Right lobe of liver (tissue), 6 donors: ENCODE data around the gene CCDC83. TPM values are rescaled to one million over a fixed set of nuclear protein-coding genes. Genes with fewer than 3 reads are reported as not detected.

ENCODE experiments used
- ATAC-seq, 4 donors: fragments of 200-7000 bp; cut with Tn5 transposase; one replicate each; pipeline ENCODE4 v1.9.1; 2020; ENCODE audit warnings: mild to moderate bottlenecking in 4 of 4, moderate library complexity in 4 of 4
- DNase-seq, 3 donors: peaks; one replicate each; pipeline ENCODE4 v3.0.0-alpha.2; 2020
- H3K27ac ChIP-seq, 3 donors: fragments of 200-600 bp; one replicate each; pipeline ENCODE4 v1.8.0; 2022
- H3K27me3 ChIP-seq, 2 donors: fragments of 200-600 bp; one replicate each; pipeline ENCODE4 v1.8.0; 2022
- H3K36me3 ChIP-seq, 4 donors: fragments of 200-600 bp; sonication (generic) in 1 of 4; one replicate each; pipeline versions ENCODE4 v1.5.1 to v1.8.0; 2017 to 2022; ENCODE audit warnings: control low read depth in 1 of 4
- H3K4me1 ChIP-seq, 4 donors: fragments of 200-600 bp; sonication (generic) in 1 of 4; one replicate each; pipeline versions ENCODE4 v1.5.1 to v1.8.0; 2017 to 2022; ENCODE audit warnings: control low read depth in 1 of 4
- H3K4me3 ChIP-seq, 3 donors: fragments of 200-600 bp; one replicate each; pipeline ENCODE4 v1.8.0; 2022
- H3K9me3 ChIP-seq, 4 donors: fragments of 200-600 bp; sonication (generic) in 1 of 4; one replicate each; pipeline versions ENCODE4 v1.5.1 to v1.8.0; 2017 to 2022; ENCODE audit warnings: control low read depth in 1 of 4
- CTCF ChIP-seq, 4 donors: fragments of 200-600 bp in 3 of 4; fragments of 450-650 bp in 1 of 4; IDR thresholded peaks; one replicate each; pipeline versions ENCODE4 v1.5.1 to v1.8.0; 2016 to 2022; ENCODE audit warnings: antibody characterized with exemption in 4 of 4, mild to moderate bottlenecking in 2 of 4
- POLR2A ChIP-seq: fragments of 450-650 bp; IDR thresholded peaks from one replicate; pipeline ENCODE4 v1.6.1; 2017; ENCODE audit warnings: antibody characterized with exemption, mild to moderate bottlenecking
- WGBS: methylation state at CpG from one replicate; pipeline ENCODE4 v1.1.6; 2018; ENCODE audit warnings: low coverage, low lambda C conversion rate; ENCODE audit not compliant: insufficient coverage; ENCODE audit errors: missing lambda C conversion rate; 5-methylcytosine and 5-hydroxymethylcytosine counted together
- intact Hi-C, 2 donors: fragments of 100-400 bp; cut with DNase I; formaldehyde crosslinking; loops; one replicate each; pipeline versions ENCODE4 v1.11.2 to v1.14.1; 2022
- total RNA-seq, 6 experiments: library from RNA; depleted of rRNA in 2 of 6; stranded (reverse); fragments of >200 nt in 2 of 6; fragmentation: NEBNext Ultra II Directional in 3 of 6; extraction: Animal tissue kit (Norgen Biotek cat#: 25700) in 3 of 6; gene quantifications; one replicate each; pipeline versions ENCODE4 v1.1.0 to v1.2.4, GENCODE V29; 2016 to 2023
- donor health status: DM: no; HTN: yes; CAD: no.
- donor health status: DM: no; HTN: no; CAD: no.
- donor health status: DM: no; HTN: no; CAD: no.
- donor health status: DM: no; HTN: yes; CAD: no.
- donor health status: DM: no; HTN: yes; CAD: no.

CCDC83 gene
- total RNA-seq, 6 experiments from 2014 or later, result not detected

DNA sequence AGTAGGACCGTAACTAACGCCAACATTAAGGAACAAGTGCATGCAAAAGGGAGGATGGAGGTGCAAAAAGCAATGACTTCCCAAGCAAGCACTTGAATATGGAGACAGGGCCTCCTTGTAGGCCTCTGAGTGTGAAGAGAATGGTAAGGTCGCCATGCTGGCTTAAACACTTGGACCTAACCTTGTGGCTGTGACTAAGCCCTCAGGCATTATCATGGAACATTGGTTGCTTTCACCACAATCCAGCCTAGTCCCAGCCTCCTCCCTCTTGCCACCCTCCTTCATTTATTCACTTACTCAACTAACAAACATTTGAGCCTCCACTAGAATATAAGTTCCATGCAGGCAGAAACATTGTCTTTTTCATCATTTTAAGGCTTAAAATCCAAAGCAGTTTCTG is 32.4 kb upstream of the CCDC83 start:
- ATAC-seq (no peak), DNase-seq (no peak)
- WGBS, result 100% methylated on average over 2 of the region's 3 CpGs
- H3K36me3 ChIP-seq, result no peaks in the 10 kb centered on the region
- H3K27ac ChIP-seq, result no peak overlapping the region
- intact Hi-C loops, result no loop called here
- H3K4me3 ChIP-seq, result no peak overlapping the region
- H3K9me3 ChIP-seq, result no peaks in the 10 kb centered on the region
- H3K27me3 ChIP-seq, result no peaks in the 10 kb centered on the region
- TF ChIP-seq POLR2A (no peak), CTCF (IDR thresholded peaks at IDR 0.05) (no peak)
- no peaks in the 10 kb centered on the region for H3K4me1 ChIP-seq

GRCh38 chr11:85823816-85824215 is 31.4 kb upstream of the CCDC83 start:
- no peak overlapping the region for H3K27ac ChIP-seq
- TF ChIP-seq CTCF (IDR thresholded peaks at IDR 0.05) (no peak), POLR2A (no peak)
- no peak for DNase-seq

GRCh38 chr11:85825616-85826015 is 29.6 kb upstream of the CCDC83 start:
- DNase-seq, result no peak
- no peaks in the 10 kb centered on the region for H3K36me3 ChIP-seq
- no peaks in the 10 kb centered on the region for H3K27me3 ChIP-seq
- TF ChIP-seq POLR2A (no peak), CTCF (IDR thresholded peaks at IDR 0.05) (no peak)
- no peak for ATAC-seq
- no peaks in the 10 kb centered on the region for H3K4me1 ChIP-seq
- H3K4me3 ChIP-seq, result no peak overlapping the region
- intact Hi-C loops, result no loop called here
- H3K9me3 ChIP-seq, result no peaks in the 10 kb centered on the region
- H3K27ac ChIP-seq, result no peak overlapping the region
- WGBS, result 73% methylated on average over 3 of the region's 3 CpGs

More at GRCh38 chr11:85823816-85824215, 31.4 kb upstream of the CCDC83 start:
- intact Hi-C loops, result no loop called here
- H3K4me1 ChIP-seq, result no peaks in the 10 kb centered on the region
- no peaks in the 10 kb centered on the region for H3K36me3 ChIP-seq
- no peaks in the 10 kb centered on the region for H3K9me3 ChIP-seq
- ATAC-seq, result peak in 3 of 4 donors; percentile 13 to 39 (median 28)
- 67% methylated on average over 1 of the region's 2 CpGs for WGBS
- no peaks in the 10 kb centered on the region for H3K27me3 ChIP-seq
- H3K4me3 ChIP-seq, result no peak overlapping the region

GRCh38 chr11:85826116-85826855 is 28.9 kb upstream of the CCDC83 start:
- DNase-seq (peak; percentile 46 to 58 (median 48)), ATAC-seq (peak; percentile 71 to 76 (median 72))
- no peaks in the 10 kb centered on the region for H3K9me3 ChIP-seq
- H3K4me1 ChIP-seq, result peaks cover 0 to under 1% (median 0%) of the 10 kb centered on the region in 4 donors
- no peak overlapping the region for H3K27ac ChIP-seq
- WGBS, result 59% methylated on average over 6 of the region's 7 CpGs
- intact Hi-C loops, result no loop called here
- no peaks in the 10 kb centered on the region for H3K27me3 ChIP-seq
- TF ChIP-seq CTCF (IDR thresholded peaks at IDR 0.05), result peak; percentile 34 to 50 (median 40)
- TF ChIP-seq POLR2A, result no peak
- no peaks in the 10 kb centered on the region for H3K36me3 ChIP-seq
- no peak overlapping the region for H3K4me3 ChIP-seq
